KMS-11 (cell line): Measurements from ENCODE around the gene NUP50.

Source experiments
- H2AFZ ChIP-seq: fragments of 200-600 bp; sonication (generic); 2 replicates; pipeline ENCODE4 v1.6.1; 2016; ENCODE audit warnings: antibody characterized with exemption, mixed run types, low read depth
- H3K27ac ChIP-seq: fragments of 200-600 bp; sonication (generic); 2 replicates; pipeline ENCODE4 v1.6.1; 2016; ENCODE audit warnings: mild to moderate bottlenecking, mixed run types
- H3K27me3 ChIP-seq: fragments of 200-600 bp; sonication (generic); 2 replicates; pipeline ENCODE4 v1.6.1; 2017; ENCODE audit warnings: mild to moderate bottlenecking, low read depth, mixed run types, moderate library complexity; ENCODE audit not compliant: insufficient read depth
- H3K36me3 ChIP-seq: fragments of 200-600 bp; sonication (generic); 2 replicates; pipeline ENCODE4 v1.6.1; 2017; ENCODE audit warnings: mild to moderate bottlenecking, mixed run types; ENCODE audit not compliant: insufficient read depth
- H3K4me1 ChIP-seq: fragments of 200-600 bp; sonication (generic); 2 replicates; pipeline ENCODE4 v1.6.1; 2016; ENCODE audit warnings: mild to moderate bottlenecking, low read depth, mixed run types; ENCODE audit not compliant: poor library complexity, severe bottlenecking
- H3K4me2 ChIP-seq: fragments of 200-600 bp; sonication (generic); 2 replicates; pipeline ENCODE4 v1.7.0; 2016; ENCODE audit warnings: mild to moderate bottlenecking, mixed run types
- H3K4me3 ChIP-seq: fragments of 200-600 bp; sonication (generic); IDR thresholded peaks from 2 replicates; pipeline ENCODE4 v1.6.1; 2017; ENCODE audit warnings: low read depth, low read length, mixed read lengths; ENCODE audit not compliant: insufficient read depth
- H3K79me2 ChIP-seq: fragments of 200-600 bp; sonication (generic); 2 replicates; pipeline ENCODE4 v1.6.1; 2016; ENCODE audit warnings: low read depth, mixed run types; ENCODE audit not compliant: insufficient read depth
- H3K9ac ChIP-seq: fragments of 200-600 bp; sonication (generic); 2 replicates; pipeline ENCODE4 v1.6.1; 2016; ENCODE audit warnings: mild to moderate bottlenecking, mixed run types
- H4K20me1 ChIP-seq: fragments of 200-600 bp; sonication (generic); 2 replicates; pipeline ENCODE4 v1.6.1; 2016; ENCODE audit warnings: mild to moderate bottlenecking, mixed run types; ENCODE audit not compliant: insufficient read depth
- CTCF ChIP-seq: fragments of 200-600 bp; sonication (generic); conservative IDR thresholded peaks from 2 replicates; pipeline ENCODE4 v1.6.1; 2017; ENCODE audit warnings: low read depth, mild to moderate bottlenecking, antibody characterized with exemption, low read length, moderate library complexity, mixed read lengths

Gene NUP50

GRCh38 chr22:45162531-45162930, 1.2 kb upstream of the NUP50 start:
- Histone ChIP-seq H3K79me2 (peaks cover 66% of the 10 kb centered on the region), H3K4me2 (peak overlapping the region; percentile 79), H3K9ac (no peak overlapping the region), H2AFZ (no peak overlapping the region), H3K36me3 (no peaks in the 10 kb centered on the region; the same call in 1 of the 2 replicates), H3K4me1 (peaks cover 26% of the 10 kb centered on the region), H3K27ac (no peak overlapping the region), H3K4me3 (no peak overlapping the region), H3K27me3 (no peaks in the 10 kb centered on the region), H4K20me1 (no peaks in the 10 kb centered on the region)
- TF ChIP-seq CTCF, result no peak

GRCh38 chr22:45163099-45163450, 650 bp upstream of the NUP50 start:
- TF ChIP-seq CTCF, result no peak
- H3K79me2 ChIP-seq, result peaks cover 71% of the 10 kb centered on the region

GRCh38 chr22:45164270-45165088, 754 bp downstream of the NUP50 start:
- Histone ChIP-seq H3K27me3 (no peaks in the 10 kb centered on the region), H3K36me3 (no peaks in the 10 kb centered on the region; the same call in 1 of the 2 replicates), H3K4me3 (no peak overlapping the region), H2AFZ (peak overlapping the region; percentile 26; the same call in 1 of the 2 replicates), H3K4me2 (peak overlapping the region; percentile 80), H3K9ac (peak overlapping the region; percentile 75), H3K27ac (peak overlapping the region; percentile 65), H3K4me1 (peaks cover 31% of the 10 kb centered on the region), H3K79me2 (peaks cover 83% of the 10 kb centered on the region), H4K20me1 (no peaks in the 10 kb centered on the region)
- TF ChIP-seq CTCF, result no peak

More at GRCh38 chr22:45163099-45163450, 650 bp upstream of the NUP50 start:
- Histone ChIP-seq H3K4me2 (peak overlapping the region; percentile 79), H3K9ac (peak overlapping the region; percentile 75), H3K27ac (peak overlapping the region; percentile 65; the same call in 1 of the 2 replicates), H3K36me3 (no peaks in the 10 kb centered on the region; the same call in 1 of the 2 replicates), H3K4me3 (no peak overlapping the region), H2AFZ (peak overlapping the region; percentile 78), H3K4me1 (peaks cover 26% of the 10 kb centered on the region), H3K27me3 (no peaks in the 10 kb centered on the region), H4K20me1 (no peaks in the 10 kb centered on the region)

- Histone ChIP-seq H3K4me3 (no peak overlapping the region), H4K20me1 (no peaks in the 10 kb centered on the region), H3K79me2 (peaks cover 80% of the 10 kb centered on the region), H3K27me3 (no peaks in the 10 kb centered on the region), H3K4me1 (peaks cover 42% of the 10 kb centered on the region), H3K36me3 (peaks cover 7% of the 10 kb centered on the region), H3K27ac (no peak overlapping the region), H3K4me2 (no peak overlapping the region), H3K9ac (no peak overlapping the region), H2AFZ (no peak overlapping the region)
- TF ChIP-seq CTCF, result no peak
Observed at GRCh38 chr22:45166932-45167331, 3.2 kb downstream of the NUP50 start.
